Cardiac muscle cell (in vitro differentiated cells and primary cell): Measurements from ENCODE around the gene GGA3. TPM values are rescaled to one million over a fixed set of nuclear protein-coding genes. Genes with fewer than 3 reads are reported as not detected.

Source experiments
- DNase-seq, 2 donors: peaks; one replicate each; pipeline versions ENCODE4 v3.0.0 to v3.0.0-alpha.2; 2010 to 2017; ENCODE audit warnings: low read depth in 1 of 2, low spot score in 1 of 2
- H3K27ac ChIP-seq: fragments of 200-600 bp; sonication (generic); 2 replicates; pipeline ENCODE4 v1.5.1; 2016
- H3K27me3 ChIP-seq: fragments of 200-600 bp; sonication (generic); 2 replicates; pipeline ENCODE4 v1.6.0; 2016; ENCODE audit warnings: control low read depth
- H3K36me3 ChIP-seq: fragments of 200-600 bp; sonication (generic); 2 replicates; pipeline ENCODE4 v1.5.1; 2016; ENCODE audit warnings: control low read depth
- H3K4me1 ChIP-seq: fragments of 200-600 bp; sonication (generic); 2 replicates; pipeline ENCODE4 v1.8.1; 2017; ENCODE audit warnings: low read depth, mild to moderate bottlenecking, mixed run types
- H3K4me3 ChIP-seq: fragments of 200-600 bp; sonication (generic); 2 replicates; pipeline ENCODE4 v1.5.1; 2016; ENCODE audit warnings: mild to moderate bottlenecking
- H3K9me3 ChIP-seq: fragments of 200-600 bp; sonication (generic); 2 replicates; pipeline ENCODE4 v1.5.1; 2017; ENCODE audit warnings: low read depth, mild to moderate bottlenecking, control low read depth
- CTCF ChIP-seq: IDR thresholded peaks from 2 replicates; pipeline ENCODE4 v1.5.1; 2012; ENCODE audit warnings: low read depth, mild to moderate bottlenecking, low read length
- polyA plus RNA-seq: library from polyadenylated mRNA; unstranded; fragments of >200 nt; fragmentation: Nextera tagmentation; extraction: Ambion mirVana; gene quantifications from 2 replicates; pipeline ENCODE4 v1.2.1, GENCODE V29; 2016
- total RNA-seq: library from RNA; depleted of rRNA; stranded (reverse); fragments of >200 nt; gene quantifications from 2 replicates; pipeline ENCODE4 v1.2.3, GENCODE V29; 2016

GGA3 gene
- total RNA-seq (33.5 and 35.3 TPM in 2 replicates), polyA plus RNA-seq (25.6 and 30.0 TPM in 2 replicates)

GRCh38 chr17:75261336-75262111, at the start of gene GGA3, which contains the start of gene MRPS7:
Gene GGA3, minus strand, starts transcription at chr17:75261606. Its CDS starts 19 bp downstream, at chr17:75261587.
Gene MRPS7, plus strand, starts transcription at chr17:75261879. Its CDS starts 22 bp downstream, at chr17:75261901.
- Histone ChIP-seq H3K4me1 (peaks cover 14% of the 10 kb centered on the region), H3K27ac (peak within 1 kb of the TSS; percentile 99), H3K4me3 (peak within 1 kb of the TSS; percentile 91), H3K27me3 (no peaks in the 10 kb centered on the region), H3K36me3 (peaks cover 9% of the 10 kb centered on the region), H3K9me3 (no peaks in the 10 kb centered on the region)
- no peak for TF ChIP-seq CTCF
- DNase-seq: peak; percentile 95 to 96

GRCh38 chr17:75308732-75309629, 47.6 kb upstream of the GGA3 start:
- no peak for TF ChIP-seq CTCF
- Histone ChIP-seq H3K4me1 (no peaks in the 10 kb centered on the region), H3K4me3 (no peak overlapping the region), H3K9me3 (no peaks in the 10 kb centered on the region), H3K27ac (no peak overlapping the region), H3K36me3 (no peaks in the 10 kb centered on the region), H3K27me3 (no peaks in the 10 kb centered on the region)
- DNase-seq: no peak

- no peak overlapping the region for H3K27ac ChIP-seq
- H3K36me3 ChIP-seq: no peaks in the 10 kb centered on the region
- H3K4me3 ChIP-seq: no peak overlapping the region
- H3K27me3 ChIP-seq: no peaks in the 10 kb centered on the region
- no peak for TF ChIP-seq CTCF
- no peaks in the 10 kb centered on the region for H3K4me1 ChIP-seq
- no peaks in the 10 kb centered on the region for H3K9me3 ChIP-seq
- no peak for DNase-seq
These were observed 46.7 kb upstream of the GGA3 start for GRCh38 chr17:75307957-75308731.

GRCh38 chr17:75301502-75302206, 40.2 kb upstream of the GGA3 start:
- H3K9me3 ChIP-seq: no peaks in the 10 kb centered on the region
- no peaks in the 10 kb centered on the region for H3K36me3 ChIP-seq
- no peaks in the 10 kb centered on the region for H3K27me3 ChIP-seq
- H3K4me3 ChIP-seq: no peak overlapping the region
- no peaks in the 10 kb centered on the region for H3K4me1 ChIP-seq
- no peak for DNase-seq
- TF ChIP-seq CTCF: no peak
- no peak overlapping the region for H3K27ac ChIP-seq
